ENCODE measurements around the gene TMEM209. TPM values are rescaled to one million over a fixed set of nuclear protein-coding genes. Genes with fewer than 3 reads are reported as not detected.

TMEM209 gene
- total RNA-seq, 1 donor from 2014 or later: 36.1 TPM

- H3K4me3 Mint-ChIP-seq: no peak overlapping the region
- H3K27ac Mint-ChIP-seq: no peak overlapping the region
- peaks cover 4% of the 10 kb centered on the region for H3K4me1 Mint-ChIP-seq (ENCODE audit: unreplicated experiment)
- peaks cover 39% of the 10 kb centered on the region for H3K36me3 Mint-ChIP-seq
- TF ChIP-seq, protein P1, sequence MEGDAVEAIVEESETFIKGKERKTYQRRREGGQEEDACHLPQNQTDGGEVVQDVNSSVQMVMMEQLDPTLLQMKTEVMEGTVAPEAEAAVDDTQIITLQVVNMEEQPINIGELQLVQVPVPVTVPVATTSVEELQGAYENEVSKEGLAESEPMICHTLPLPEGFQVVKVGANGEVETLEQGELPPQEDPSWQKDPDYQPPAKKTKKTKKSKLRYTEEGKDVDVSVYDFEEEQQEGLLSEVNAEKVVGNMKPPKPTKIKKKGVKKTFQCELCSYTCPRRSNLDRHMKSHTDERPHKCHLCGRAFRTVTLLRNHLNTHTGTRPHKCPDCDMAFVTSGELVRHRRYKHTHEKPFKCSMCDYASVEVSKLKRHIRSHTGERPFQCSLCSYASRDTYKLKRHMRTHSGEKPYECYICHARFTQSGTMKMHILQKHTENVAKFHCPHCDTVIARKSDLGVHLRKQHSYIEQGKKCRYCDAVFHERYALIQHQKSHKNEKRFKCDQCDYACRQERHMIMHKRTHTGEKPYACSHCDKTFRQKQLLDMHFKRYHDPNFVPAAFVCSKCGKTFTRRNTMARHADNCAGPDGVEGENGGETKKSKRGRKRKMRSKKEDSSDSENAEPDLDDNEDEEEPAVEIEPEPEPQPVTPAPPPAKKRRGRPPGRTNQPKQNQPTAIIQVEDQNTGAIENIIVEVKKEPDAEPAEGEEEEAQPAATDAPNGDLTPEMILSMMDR (conservative IDR thresholded peaks at IDR 0.05): no peak
- H3K27me3 Mint-ChIP-seq: no peaks in the 10 kb centered on the region
- H3K9me3 Mint-ChIP-seq: no peaks in the 10 kb centered on the region
- DNase-seq (ENCODE audit: extremely low spot score, unreplicated experiment): no peak
These were observed 86.4 kb downstream of the TMEM209 start for GRCh38 chr7:130118801-130119200.

DNA sequence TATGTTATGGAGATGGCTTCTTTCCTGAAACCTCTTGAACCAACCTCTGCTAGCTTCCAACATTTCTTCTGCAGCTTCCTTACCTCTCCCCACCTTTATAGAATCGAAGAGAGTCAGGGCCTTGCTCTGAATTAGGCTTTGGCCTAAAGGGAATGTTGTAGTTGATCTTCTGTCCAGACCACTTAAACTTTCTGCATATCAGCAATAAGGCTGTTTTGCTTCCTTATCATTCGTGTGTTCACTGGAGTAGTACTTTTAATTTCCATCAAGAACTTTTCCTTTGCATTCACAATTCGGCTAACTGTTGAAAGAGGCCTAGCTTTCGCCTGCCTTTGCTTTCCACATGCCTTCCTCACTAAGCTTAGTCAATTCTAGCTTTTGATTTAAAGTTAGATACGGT lies 86.9 kb downstream of the TMEM209 start:
- no peaks in the 10 kb centered on the region for H3K27me3 Mint-ChIP-seq
- TF ChIP-seq, protein P1 (conservative IDR thresholded peaks at IDR 0.05): no peak
- H3K4me3 Mint-ChIP-seq: no peak overlapping the region
- peaks cover 34% of the 10 kb centered on the region for H3K36me3 Mint-ChIP-seq
- H3K4me1 Mint-ChIP-seq (ENCODE audit: unreplicated experiment): peaks cover 4% of the 10 kb centered on the region
- no peak for DNase-seq (ENCODE audit: extremely low spot score, unreplicated experiment)
- H3K9me3 Mint-ChIP-seq: no peaks in the 10 kb centered on the region
- H3K27ac Mint-ChIP-seq: no peak overlapping the region

- H3K4me1 Mint-ChIP-seq (ENCODE audit: unreplicated experiment): peaks cover 4% of the 10 kb centered on the region
- no peak for DNase-seq (ENCODE audit: extremely low spot score, unreplicated experiment)
- H3K4me3 Mint-ChIP-seq: peak overlapping the region; percentile 42
- H3K27ac Mint-ChIP-seq: peak overlapping the region; percentile 87
- H3K27me3 Mint-ChIP-seq: no peaks in the 10 kb centered on the region
- TF ChIP-seq, protein P1 (conservative IDR thresholded peaks at IDR 0.05): no peak
- no peaks in the 10 kb centered on the region for H3K9me3 Mint-ChIP-seq
- H3K36me3 Mint-ChIP-seq: peaks cover 18% of the 10 kb centered on the region
These were observed 90.4 kb downstream of the TMEM209 start for GRCh38 chr7:130114776-130115175.

Other genes with a start within 250 kb of the TMEM209 start
- gene ZC3HC1, start 154.0 kb downstream of the TMEM209 start, total RNA-seq (ENCODE audit: low replicate concordance): 15.7 and 26.7 TPM in 2 replicates
- gene KLHDC10, start 134.9 kb downstream of the TMEM209 start, total RNA-seq (ENCODE audit: low replicate concordance): 34.6 and 43.6 TPM in 2 replicates
- not detected in 2 replicates for gene SSMEM1, start 2.5 kb upstream of the TMEM209 start, total RNA-seq (ENCODE audit: low replicate concordance)
- 16.3 and 19.8 TPM in 2 replicates for gene CPA2, start 61.5 kb upstream of the TMEM209 start, total RNA-seq (ENCODE audit: low replicate concordance)
- gene CPA4, start 87.8 kb upstream of the TMEM209 start, total RNA-seq (ENCODE audit: low replicate concordance): 7.4 and 17.4 TPM in 2 replicates
- gene CPA5, start 139.4 kb upstream of the TMEM209 start, total RNA-seq (ENCODE audit: low replicate concordance): 0.68 TPM in 1 of 2 replicates, not detected in the other
- gene CPA1, start 175.1 kb upstream of the TMEM209 start, total RNA-seq (ENCODE audit: low replicate concordance): 0.41 TPM in 1 of 2 replicates, not detected in the other
- 20.1 and 33.0 TPM in 2 replicates for gene CEP41, start 235.6 kb upstream of the TMEM209 start, total RNA-seq (ENCODE audit: low replicate concordance)

All from type B pancreatic cell (in vitro differentiated cells).